OCI-LY1 (cell line): ENCODE measurements around the gene ANXA6.

Source experiments
- H2AFZ ChIP-seq: fragments of 200-600 bp; sonication (generic), shearing (Covaris generic); 2 replicates; pipeline ENCODE4 v1.6.0; 2014; ENCODE audit warnings: antibody characterized with exemption, mild to moderate bottlenecking, low read length
- H3F3A ChIP-seq: fragments of 200-600 bp; sonication (generic), shearing (Covaris generic); 2 replicates; pipeline ENCODE4 v1.6.0; 2014; ENCODE audit warnings: mild to moderate bottlenecking, antibody characterized with exemption, low read length, moderate library complexity; ENCODE audit not compliant: insufficient read depth
- H3K27ac ChIP-seq: fragments of 200-600 bp; sonication (generic); 2 replicates; pipeline ENCODE4 v1.5.1; 2014; ENCODE audit warnings: low read length, mixed run types, mild to moderate bottlenecking, low read depth; ENCODE audit not compliant: poor library complexity, severe bottlenecking
- H3K27me3 ChIP-seq: fragments of 200-600 bp; sonication (generic); 2 replicates; pipeline ENCODE4 v1.6.0; 2014; ENCODE audit warnings: antibody characterized with exemption, mild to moderate bottlenecking, low read length, moderate library complexity; ENCODE audit not compliant: insufficient read depth
- H3K36me3 ChIP-seq: fragments of 200-600 bp; sonication (generic); 2 replicates; pipeline ENCODE4 v1.6.1; 2014; ENCODE audit warnings: mild to moderate bottlenecking, antibody characterized with exemption, low read length, moderate library complexity, mixed read lengths; ENCODE audit not compliant: insufficient read depth
- H3K4me1 ChIP-seq: fragments of 200-600 bp; sonication (generic); 2 replicates; pipeline ENCODE4 v1.5.1; 2014; ENCODE audit warnings: mild to moderate bottlenecking, low read length, moderate library complexity; ENCODE audit not compliant: insufficient read depth, severe bottlenecking
- H3K4me2 ChIP-seq: fragments of 200-600 bp; sonication (generic), shearing (Covaris generic); 2 replicates; pipeline ENCODE4 v1.6.1; 2014; ENCODE audit warnings: low read length
- H3K4me3 ChIP-seq: fragments of 200-600 bp; sonication (generic); 2 replicates; pipeline ENCODE4 v1.5.1; 2014; ENCODE audit warnings: low read length, low read depth, mild to moderate bottlenecking, mixed read lengths; ENCODE audit not compliant: poor library complexity, severe bottlenecking
- H3K79me2 ChIP-seq: fragments of 200-600 bp; shearing (Covaris generic); 2 replicates; pipeline ENCODE4 v1.6.1; 2016; ENCODE audit warnings: mixed run types, low read length, mixed read lengths; ENCODE audit not compliant: insufficient read depth
- H3K9ac ChIP-seq: fragments of 200-600 bp; sonication (generic), shearing (Covaris generic); 2 replicates; pipeline ENCODE4 v1.6.1; 2014; ENCODE audit warnings: mild to moderate bottlenecking, low read length, mixed read lengths
- H3K9me2 ChIP-seq: fragments of 200-600 bp; sonication (generic), shearing (Covaris generic); 2 replicates; pipeline ENCODE4 v1.6.1; 2014; ENCODE audit warnings: low read depth, mild to moderate bottlenecking, low read length, mixed read lengths
- H3K9me3 ChIP-seq: fragments of 200-600 bp; shearing (Covaris generic); 2 replicates; pipeline ENCODE4 v1.6.1; 2014; ENCODE audit warnings: low read length, mixed read lengths
- H4K20me1 ChIP-seq: fragments of 200-600 bp; sonication (generic), shearing (Covaris generic); 2 replicates; pipeline ENCODE4 v1.6.0; 2016; ENCODE audit warnings: mild to moderate bottlenecking, low read length; ENCODE audit not compliant: insufficient read depth
- CTCF ChIP-seq: fragments of 200-600 bp; sonication (generic), shearing (Covaris generic); IDR thresholded peaks from 2 replicates; pipeline ENCODE4 v1.5.1; 2017; ENCODE audit warnings: mild to moderate bottlenecking, antibody characterized with exemption, low read length, moderate library complexity, mixed read lengths
- EZH2 ChIP-seq: fragments of 200-600 bp; sonication (generic), shearing (Covaris generic); IDR thresholded peaks from 2 replicates; pipeline ENCODE4 v1.8.0; 2017; ENCODE audit warnings: borderline replicate concordance, mixed run types, mild to moderate bottlenecking, antibody characterized with exemption, low read length, moderate library complexity, mixed read lengths

Gene ANXA6

GRCh38 chr5:151060742-151061141, 96.8 kb downstream of the ANXA6 start:
- peaks cover 10% of the 10 kb centered on the region for H3K79me2 ChIP-seq
- no peaks in the 10 kb centered on the region for H3K9me2 ChIP-seq
- peak overlapping the region; percentile 95 for H3K27ac ChIP-seq
- H3K4me3 ChIP-seq, result no peak overlapping the region
- TF ChIP-seq CTCF (no peak), EZH2 (no peak)
- peak overlapping the region; percentile 57; the same call in 1 of the 2 replicates for H3K9ac ChIP-seq
- H3K36me3 ChIP-seq, result peaks cover 85% of the 10 kb centered on the region
- no peak overlapping the region; the same call in 1 of the 2 replicates for H3K4me2 ChIP-seq
- H3F3A ChIP-seq, result no peaks in the 10 kb centered on the region
- no peak overlapping the region for H2AFZ ChIP-seq
- peaks cover 56% of the 10 kb centered on the region for H3K4me1 ChIP-seq
- no peaks in the 10 kb centered on the region for H3K9me3 ChIP-seq
- no peaks in the 10 kb centered on the region for H4K20me1 ChIP-seq
- H3K27me3 ChIP-seq, result no peaks in the 10 kb centered on the region

- no peaks in the 10 kb centered on the region for H3K27me3 ChIP-seq
- no peaks in the 10 kb centered on the region for H3K79me2 ChIP-seq
- H3K9ac ChIP-seq, result peak overlapping the region; percentile 57
- H4K20me1 ChIP-seq, result no peaks in the 10 kb centered on the region
- peaks cover 41% of the 10 kb centered on the region for H3K4me1 ChIP-seq
- H3K4me3 ChIP-seq, result peak overlapping the region; percentile 21
- no peak for TF ChIP-seq EZH2
- peak; percentile 63 for TF ChIP-seq CTCF
- H3K9me2 ChIP-seq, result no peaks in the 10 kb centered on the region
- peak overlapping the region; percentile 62 for H3K4me2 ChIP-seq
- H3K9me3 ChIP-seq, result no peaks in the 10 kb centered on the region
- H2AFZ ChIP-seq, result no peak overlapping the region
- no peaks in the 10 kb centered on the region for H3F3A ChIP-seq
- peaks cover 91% of the 10 kb centered on the region for H3K36me3 ChIP-seq
- peak overlapping the region; percentile 95 for H3K27ac ChIP-seq
These were observed 98.6 kb downstream of the ANXA6 start for GRCh38 chr5:151058891-151059489.

- no peaks in the 10 kb centered on the region for H3F3A ChIP-seq
- H3K36me3 ChIP-seq, result peaks cover 93% of the 10 kb centered on the region
- H3K4me1 ChIP-seq, result peaks cover 34% of the 10 kb centered on the region
- peak overlapping the region; percentile 95 for H3K27ac ChIP-seq
- peak overlapping the region; percentile 62; the same call in 1 of the 2 replicates for H3K4me2 ChIP-seq
- H3K9me3 ChIP-seq, result no peaks in the 10 kb centered on the region
- H3K9me2 ChIP-seq, result no peaks in the 10 kb centered on the region
- no peak overlapping the region for H2AFZ ChIP-seq
- H4K20me1 ChIP-seq, result no peaks in the 10 kb centered on the region
- no peaks in the 10 kb centered on the region for H3K79me2 ChIP-seq
- TF ChIP-seq EZH2, result no peak
- no peak for TF ChIP-seq CTCF
- H3K4me3 ChIP-seq, result no peak overlapping the region
- H3K9ac ChIP-seq, result peak overlapping the region; percentile 57; the same call in 1 of the 2 replicates
- no peaks in the 10 kb centered on the region for H3K27me3 ChIP-seq
These were observed 99.3 kb downstream of the ANXA6 start for GRCh38 chr5:151058301-151058700.
